Neural progenitor cell (in vitro differentiated cells): ENCODE data around the gene VSTM2A. TPM values are rescaled to one million over a fixed set of nuclear protein-coding genes. Genes with fewer than 3 reads are reported as not detected.

Source experiments
- DNase-seq: peaks from one replicate; pipeline ENCODE4 v3.0.0-alpha.2; 2016; ENCODE audit warnings: low spot score
- H2AFZ ChIP-seq: fragments of 200-600 bp; sonication (generic); replicated peaks from 2 replicates; pipeline ENCODE4 v1.6.1; 2016; ENCODE audit warnings: antibody characterized with exemption
- H3F3A ChIP-seq: fragments of 200-600 bp; sonication (generic); 2 replicates; pipeline ENCODE4 v1.6.1; 2016; ENCODE audit warnings: antibody characterized with exemption, low read depth
- H3K27ac ChIP-seq: fragments of 200-600 bp; sonication (generic); 2 replicates; pipeline ENCODE4 v1.5.1; 2016; ENCODE audit warnings: mild to moderate bottlenecking
- H3K27me3 ChIP-seq: fragments of 200-600 bp; sonication (generic); 2 replicates; pipeline ENCODE4 v1.6.1; 2016; ENCODE audit warnings: mild to moderate bottlenecking, moderate library complexity
- H3K36me3 ChIP-seq: fragments of 200-600 bp; sonication (generic); 2 replicates; pipeline ENCODE4 v1.5.1; 2016
- H3K4me1 ChIP-seq: fragments of 200-600 bp; sonication (generic); 2 replicates; pipeline ENCODE4 v1.6.1; 2016; ENCODE audit warnings: mixed run types
- H3K4me2 ChIP-seq: fragments of 200-600 bp; sonication (generic); 2 replicates; pipeline ENCODE4 v1.6.1; 2016
- H3K4me3 ChIP-seq: fragments of 200-600 bp; sonication (generic); 2 replicates; pipeline ENCODE4 v1.5.1; 2016
- H3K79me2 ChIP-seq: fragments of 200-600 bp; sonication (generic); 2 replicates; pipeline ENCODE4 v1.6.1; 2016; ENCODE audit warnings: low read depth
- H3K9ac ChIP-seq: fragments of 200-600 bp; sonication (generic); 2 replicates; pipeline ENCODE4 v1.6.1; 2016
- H3K9me3 ChIP-seq: fragments of 200-600 bp; sonication (generic); 2 replicates; pipeline ENCODE4 v1.5.1; 2016; ENCODE audit warnings: low read depth
- H4K20me1 ChIP-seq: fragments of 200-600 bp; sonication (generic); 2 replicates; pipeline ENCODE4 v1.6.1; 2016; ENCODE audit warnings: low read depth
- H3K27ac Mint-ChIP-seq: 3 replicates; pipeline ENCODE4 v1.8.0; 2021; ENCODE audit warnings: mixed read lengths
- H3K27me3 Mint-ChIP-seq: 2 replicates; pipeline ENCODE4 v1.8.0; 2022; ENCODE audit warnings: low read depth, mild to moderate bottlenecking, inconsistent platforms, moderate library complexity, mixed read lengths; ENCODE audit not compliant: insufficient read depth
- H3K36me3 Mint-ChIP-seq: 3 replicates; pipeline ENCODE4 v1.8.0; 2021; ENCODE audit warnings: mixed read lengths
- H3K4me1 Mint-ChIP-seq: 3 replicates; pipeline ENCODE4 v1.8.0; 2021; ENCODE audit warnings: mixed read lengths
- H3K4me3 Mint-ChIP-seq: 3 replicates; pipeline ENCODE4 v1.8.0; 2021; ENCODE audit warnings: mild to moderate bottlenecking, moderate library complexity, mixed read lengths
- H3K9me3 Mint-ChIP-seq: 3 replicates; pipeline ENCODE4 v1.8.0; 2020; ENCODE audit warnings: mixed read lengths
- EZH2 ChIP-seq: fragments of 200-600 bp; sonication (generic); IDR thresholded peaks from 2 replicates; pipeline ENCODE4 v1.6.1; 2017; ENCODE audit warnings: antibody characterized with exemption, mild to moderate bottlenecking, moderate library complexity
- EZH2phosphoT487 ChIP-seq: fragments of 200-600 bp; sonication (generic); IDR thresholded peaks from 2 replicates; pipeline ENCODE4 v1.6.1; 2017; ENCODE audit warnings: antibody characterized with exemption
- small RNA-seq: library from RNA; depleted of rRNA; stranded (forward); fragments of <200 nt; gene quantifications from one replicate; pipeline ENCODE3, GENCODE V24; 2015
- total RNA-seq: library from RNA; depleted of rRNA; stranded (reverse); fragments of >200 nt; gene quantifications from 2 replicates; pipeline ENCODE4 v1.2.3, GENCODE V29; 2015; ENCODE audit warnings: low replicate concordance
- TF ChIP-seq, protein P1 (sequence below): fragments of 200-600 bp; sonication (generic); IDR thresholded peaks from 2 replicates; pipeline ENCODE4 v1.5.1; 2017; ENCODE audit warnings: antibody characterized with exemption, mild to moderate bottlenecking

Gene VSTM2A
- total RNA-seq, 1 donor from 2014 or later: not detected

GRCh38 chr7:54591404-54592386, 49.5 kb downstream of the VSTM2A start:
- Histone ChIP-seq H3K27me3 (no peaks in the 10 kb centered on the region), H3K27ac (no peak overlapping the region), H3K9ac (no peak overlapping the region), H3K79me2 (no peaks in the 10 kb centered on the region), H2AFZ (no peak overlapping the region), H3K4me3 (no peak overlapping the region), H3K36me3 (no peaks in the 10 kb centered on the region), H3F3A (peaks cover 6% of the 10 kb centered on the region), H4K20me1 (no peaks in the 10 kb centered on the region), H3K4me2 (no peak overlapping the region), H3K9me3 (no peaks in the 10 kb centered on the region), H3K4me1 (no peaks in the 10 kb centered on the region)
- no peak for DNase-seq
- no peaks in the 10 kb centered on the region for H3K9me3 Mint-ChIP-seq
- TF ChIP-seq EZH2phosphoT487: no peak
- TF ChIP-seq, protein P1, sequence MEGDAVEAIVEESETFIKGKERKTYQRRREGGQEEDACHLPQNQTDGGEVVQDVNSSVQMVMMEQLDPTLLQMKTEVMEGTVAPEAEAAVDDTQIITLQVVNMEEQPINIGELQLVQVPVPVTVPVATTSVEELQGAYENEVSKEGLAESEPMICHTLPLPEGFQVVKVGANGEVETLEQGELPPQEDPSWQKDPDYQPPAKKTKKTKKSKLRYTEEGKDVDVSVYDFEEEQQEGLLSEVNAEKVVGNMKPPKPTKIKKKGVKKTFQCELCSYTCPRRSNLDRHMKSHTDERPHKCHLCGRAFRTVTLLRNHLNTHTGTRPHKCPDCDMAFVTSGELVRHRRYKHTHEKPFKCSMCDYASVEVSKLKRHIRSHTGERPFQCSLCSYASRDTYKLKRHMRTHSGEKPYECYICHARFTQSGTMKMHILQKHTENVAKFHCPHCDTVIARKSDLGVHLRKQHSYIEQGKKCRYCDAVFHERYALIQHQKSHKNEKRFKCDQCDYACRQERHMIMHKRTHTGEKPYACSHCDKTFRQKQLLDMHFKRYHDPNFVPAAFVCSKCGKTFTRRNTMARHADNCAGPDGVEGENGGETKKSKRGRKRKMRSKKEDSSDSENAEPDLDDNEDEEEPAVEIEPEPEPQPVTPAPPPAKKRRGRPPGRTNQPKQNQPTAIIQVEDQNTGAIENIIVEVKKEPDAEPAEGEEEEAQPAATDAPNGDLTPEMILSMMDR: no peak
- TF ChIP-seq EZH2: no peak
- H3K27ac Mint-ChIP-seq: no peak overlapping the region
- peaks cover 7% of the 10 kb centered on the region for H3K4me1 Mint-ChIP-seq
- H3K4me3 Mint-ChIP-seq: no peak overlapping the region
- H3K36me3 Mint-ChIP-seq: no peaks in the 10 kb centered on the region
- peaks cover 3% of the 10 kb centered on the region for H3K27me3 Mint-ChIP-seq

DNA sequence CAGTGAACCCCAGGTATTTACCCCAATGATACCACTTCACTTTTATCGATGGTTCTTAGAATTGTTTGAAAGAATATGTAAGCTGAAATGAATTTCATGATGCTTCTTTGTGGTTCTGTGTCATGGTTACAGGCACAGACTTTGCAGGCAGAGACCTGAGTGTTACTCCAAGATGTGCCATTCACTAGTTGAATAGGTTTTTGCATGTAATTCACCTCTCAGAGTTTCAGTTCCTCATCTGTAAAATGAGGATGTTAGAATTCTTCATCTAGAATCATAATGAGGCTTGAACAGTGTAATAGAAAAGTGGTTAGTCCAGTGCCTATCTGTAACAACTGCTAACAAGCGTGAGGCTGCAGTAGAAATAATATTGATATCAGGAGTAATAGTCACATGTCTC, 54.6 kb downstream of the VSTM2A start:
- H3K9me3 Mint-ChIP-seq: peaks cover 2% of the 10 kb centered on the region
- H3K27ac Mint-ChIP-seq: no peak overlapping the region

GRCh38 chr7:54615537-54615936, 73.4 kb downstream of the VSTM2A start:
- Mint-ChIP-seq H3K4me3 (no peak overlapping the region), H3K9me3 (no peaks in the 10 kb centered on the region), H3K36me3 (no peaks in the 10 kb centered on the region), H3K27me3 (no peaks in the 10 kb centered on the region), H3K27ac (no peak overlapping the region), H3K4me1 (no peaks in the 10 kb centered on the region)
- Histone ChIP-seq H3K36me3 (no peaks in the 10 kb centered on the region), H3K4me3 (no peak overlapping the region), H3K4me2 (no peak overlapping the region), H4K20me1 (no peaks in the 10 kb centered on the region), H3K9me3 (no peaks in the 10 kb centered on the region), H3K79me2 (no peaks in the 10 kb centered on the region), H3K27ac (no peak overlapping the region), H3F3A (no peaks in the 10 kb centered on the region), H3K4me1 (no peaks in the 10 kb centered on the region), H2AFZ (no peak overlapping the region), H3K27me3 (no peaks in the 10 kb centered on the region), H3K9ac (no peak overlapping the region)
- no peak for TF ChIP-seq EZH2phosphoT487
- DNase-seq: no peak

More for the DNA sequence above, 54.6 kb downstream of the VSTM2A start:
- TF ChIP-seq EZH2phosphoT487: no peak
- TF ChIP-seq EZH2: no peak
- TF ChIP-seq, protein P1: no peak
- Histone ChIP-seq H3F3A (no peaks in the 10 kb centered on the region), H3K79me2 (no peaks in the 10 kb centered on the region), H3K27ac (no peak overlapping the region), H3K9ac (no peak overlapping the region), H3K4me1 (no peaks in the 10 kb centered on the region), H3K4me2 (no peak overlapping the region), H3K4me3 (no peak overlapping the region), H4K20me1 (no peaks in the 10 kb centered on the region), H3K27me3 (no peaks in the 10 kb centered on the region), H3K36me3 (no peaks in the 10 kb centered on the region), H2AFZ (no peak overlapping the region), H3K9me3 (no peaks in the 10 kb centered on the region)
- Mint-ChIP-seq H3K4me1 (no peaks in the 10 kb centered on the region), H3K27me3 (peaks cover 6% of the 10 kb centered on the region), H3K4me3 (no peak overlapping the region), H3K36me3 (no peaks in the 10 kb centered on the region)
- DNase-seq: no peak

Small RNAs within 50 kb of the gene (small RNA-seq; reads per million reads assigned to genes)
- gene RNU6-1125P: not detected

Other genes with a start within 250 kb of the VSTM2A start
- 516 and 966 TPM in 2 replicates for gene SEC61G, start 216.8 kb downstream of the VSTM2A start, total RNA-seq